SHP77 (cell line): ENCODE results near the gene SPA17.

Experiments used
- DNase-seq, 2 experiments: peaks; one replicate each; lab custom pipeline; 2025; lab: John Stamatoyannopoulos, UW

Gene SPA17

DNA sequence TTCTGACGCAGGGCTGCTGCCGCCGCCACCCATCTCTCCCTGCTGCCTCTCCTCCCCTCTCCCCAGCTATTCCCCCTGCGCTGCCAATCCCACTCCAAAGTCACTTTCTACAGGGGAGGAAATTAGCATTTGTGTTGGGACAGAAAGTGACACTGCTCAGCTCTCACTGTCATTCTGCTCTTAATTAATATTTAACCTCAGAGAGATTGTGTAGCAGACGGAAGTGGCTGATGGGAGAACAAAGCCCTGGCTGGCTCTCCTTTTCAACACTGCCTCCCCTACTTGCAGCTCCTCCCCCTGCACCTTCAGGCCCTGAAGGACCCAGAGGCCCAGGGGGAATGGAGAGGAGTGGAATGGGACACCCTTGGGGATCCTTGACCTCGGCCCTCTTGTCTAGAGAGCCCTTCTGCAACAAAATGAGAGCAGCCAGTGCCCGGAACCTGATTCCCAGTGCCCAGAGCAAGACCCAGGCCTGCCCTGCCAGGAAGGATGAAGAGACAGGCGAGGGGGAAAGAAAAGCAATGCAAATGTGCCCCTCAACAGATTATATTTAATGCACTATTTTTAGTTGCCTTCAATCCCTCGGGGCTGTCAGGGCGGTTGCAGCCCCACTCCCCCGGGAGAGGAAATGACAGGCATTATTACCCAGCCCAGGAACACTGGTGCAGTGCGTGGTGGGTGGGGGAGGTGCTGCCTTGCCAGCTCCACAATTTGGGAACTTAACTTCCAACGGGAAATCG lies 51.4 kb downstream of the SPA17 start:
- no peak for DNase-seq

- no peak for DNase-seq
Observed at GRCh38 chr11:124725719-124726105, 52.0 kb downstream of the SPA17 start.

- no peak for DNase-seq
Observed at GRCh38 chr11:124727474-124727873, 53.8 kb downstream of the SPA17 start.

DNA sequence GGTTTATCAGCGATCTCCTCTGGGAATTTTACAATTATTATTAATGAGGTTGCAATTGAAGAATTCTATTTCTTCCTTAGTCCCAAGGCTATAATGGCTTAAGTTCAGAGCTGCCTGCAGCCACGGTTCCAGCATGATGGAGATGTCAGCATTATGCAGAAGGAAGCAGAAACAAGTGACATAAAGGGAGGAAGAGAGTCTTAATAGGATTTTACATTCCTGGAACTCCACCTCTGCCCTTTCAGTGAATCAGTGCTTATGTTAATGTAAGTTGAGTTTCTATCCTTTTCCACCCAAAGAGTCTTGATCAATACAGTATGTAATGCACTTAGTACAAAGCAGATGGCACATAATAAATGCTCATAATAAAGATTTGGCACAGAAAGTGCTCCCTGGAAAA lies 54.4 kb downstream of the SPA17 start:
- DNase-seq, result no peak

GRCh38 chr11:124729571-124729970 lies 55.9 kb downstream of the SPA17 start:
- no peak for DNase-seq

DNA sequence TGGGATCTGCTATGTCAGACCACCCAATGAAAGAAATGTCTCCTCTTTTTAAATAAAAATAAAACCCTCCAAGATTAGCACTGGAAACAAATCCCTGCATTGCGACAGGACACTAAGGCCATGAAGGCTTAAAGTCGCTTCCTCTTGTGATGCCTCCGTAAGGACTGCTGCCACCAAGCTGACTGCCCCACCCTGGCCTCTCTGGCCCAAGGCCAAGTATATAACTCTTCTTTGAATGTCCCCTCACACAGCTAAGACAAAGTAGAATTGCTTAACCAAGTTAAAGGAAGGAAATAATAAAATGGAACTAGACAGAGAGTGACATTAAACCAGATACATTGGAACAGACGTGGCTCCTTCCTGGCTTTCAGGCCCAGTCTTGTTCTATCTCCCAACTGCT lies 58.5 kb downstream of the SPA17 start:
- no peak for DNase-seq

- DNase-seq, result no peak
Observed at GRCh38 chr11:124736736-124737135, 63.0 kb downstream of the SPA17 start.

- no peak for DNase-seq
Observed at GRCh38 chr11:124737638-124738305, 64.1 kb downstream of the SPA17 start.

DNA sequence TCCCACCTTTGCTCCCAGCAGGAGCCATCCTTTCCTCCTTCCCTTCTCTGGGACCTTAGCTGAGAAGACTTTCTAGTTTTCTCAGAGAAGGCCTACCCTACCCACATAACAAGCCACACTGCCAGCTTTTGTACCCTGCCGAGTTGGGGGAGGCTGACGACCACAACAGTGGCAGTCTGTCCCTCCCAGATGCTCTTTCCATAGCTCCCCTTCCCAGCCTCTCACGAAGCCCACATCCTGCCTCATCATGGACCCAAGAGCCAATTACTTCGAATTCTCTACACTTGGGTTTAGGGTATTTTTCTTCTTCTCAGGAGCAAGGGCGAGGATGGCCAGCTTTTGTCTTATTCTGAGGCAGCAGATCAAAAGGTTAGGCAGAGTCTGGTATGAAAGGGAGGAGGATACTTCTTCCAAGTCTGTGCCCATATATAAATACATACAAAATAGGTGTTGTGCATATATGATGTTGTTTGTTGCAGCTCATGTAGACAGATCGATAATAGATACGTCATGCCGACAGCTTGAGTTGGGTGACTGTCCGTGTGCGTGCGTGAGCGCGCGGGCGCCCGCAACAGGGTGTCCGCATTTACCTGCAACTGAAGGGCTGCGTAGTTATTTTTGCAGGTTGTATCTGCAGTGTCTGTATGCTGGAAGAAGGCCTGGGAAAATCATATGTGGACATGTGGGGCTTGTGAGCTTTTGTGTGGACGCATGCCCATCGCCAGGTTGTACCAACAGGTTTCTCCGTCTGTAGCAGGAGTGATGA lies 65.2 kb downstream of the SPA17 start:
- DNase-seq, result no peak

- peak; percentile 74 to 92 for DNase-seq
Observed at GRCh38 chr11:124739479-124740276, 66.0 kb downstream of the SPA17 start, which contains the start of gene NRGN. Gene NRGN (plus strand): TSS chr11:124739942. CDS start chr11:124740085, 143 bp downstream.

GRCh38 chr11:124740277-124740882 lies 66.7 kb downstream of the SPA17 start:
- peak in 1 of 2 experiments; percentile 24 for DNase-seq

GRCh38 chr11:124742555-124742954 lies 68.9 kb downstream of the SPA17 start:
- DNase-seq, result no peak

- DNase-seq, result no peak
Observed at GRCh38 chr11:124743050-124743449, 69.3 kb downstream of the SPA17 start.

DNA sequence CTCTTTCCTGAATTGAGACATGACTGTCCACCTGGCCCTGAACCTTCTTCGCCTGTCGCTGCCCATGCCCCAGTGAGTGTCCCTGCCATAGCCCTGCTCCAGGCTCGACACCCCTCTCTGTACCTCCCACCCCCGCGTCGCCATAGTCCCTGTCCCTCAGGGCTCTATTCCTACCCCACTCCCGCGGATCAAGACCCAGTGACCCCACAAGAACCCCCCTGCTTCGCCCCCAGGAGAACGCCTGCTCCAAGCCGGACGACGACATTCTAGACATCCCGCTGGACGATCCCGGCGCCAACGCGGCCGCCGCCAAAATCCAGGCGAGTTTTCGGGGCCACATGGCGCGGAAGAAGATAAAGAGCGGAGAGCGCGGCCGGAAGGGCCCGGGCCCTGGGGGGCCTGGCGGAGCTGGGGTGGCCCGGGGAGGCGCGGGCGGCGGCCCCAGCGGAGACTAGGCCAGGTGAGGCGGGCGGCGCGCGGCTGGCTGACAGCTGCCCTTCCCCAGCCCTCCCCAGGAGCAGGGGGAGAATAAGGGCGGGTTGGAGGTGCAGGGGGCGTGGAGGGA lies 71.6 kb downstream of the SPA17 start:
- DNase-seq, result no peak

GRCh38 chr11:124745835-124746620 lies 72.3 kb downstream of the SPA17 start:
- peak in 1 of 2 experiments; percentile 34 for DNase-seq

DNA sequence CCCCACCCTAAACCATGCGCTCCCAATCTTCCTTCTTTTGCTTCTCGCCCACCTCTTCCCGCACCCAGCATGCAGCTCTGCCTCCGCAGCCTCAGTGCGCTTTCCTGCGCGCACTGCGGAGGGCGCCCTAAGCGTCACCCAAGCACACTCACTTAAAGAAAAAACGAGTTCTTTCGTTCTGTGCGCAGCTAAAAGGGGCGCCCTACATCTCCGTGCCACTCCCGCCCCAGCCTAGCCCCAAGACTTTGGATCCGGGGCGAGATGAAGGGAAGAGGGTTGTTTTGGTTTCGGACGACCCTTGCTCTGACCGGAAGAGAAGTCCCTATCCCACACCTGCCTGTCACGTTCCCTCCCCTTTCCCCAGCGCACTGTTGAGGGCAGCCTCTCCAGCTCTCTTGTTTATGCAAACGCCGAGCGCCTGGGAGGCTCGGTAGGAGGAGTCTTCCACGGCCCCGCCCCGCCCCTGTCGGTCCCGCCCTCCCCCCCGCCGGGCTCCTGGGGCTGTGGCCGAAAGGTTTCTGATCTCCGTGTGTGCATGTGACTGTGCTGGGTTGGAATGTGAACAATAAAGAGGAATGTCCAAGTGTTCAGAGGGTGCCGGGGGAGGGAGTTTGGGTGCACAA lies 73.0 kb downstream of the SPA17 start:
- DNase-seq, result peak; percentile 76 to 77
